ENCODE data around the gene GPT2. TPM values are rescaled to one million over a fixed set of nuclear protein-coding genes. Genes with fewer than 3 reads are reported as not detected.
"Not testable (repeated sequence)": the region's sequence is repeated elsewhere in the genome, so short reads cannot be mapped to it uniquely, and the experiment has no call there.

GPT2 gene
- total RNA-seq, 1 donor from 2014 or later, result 7.3 TPM

DNA sequence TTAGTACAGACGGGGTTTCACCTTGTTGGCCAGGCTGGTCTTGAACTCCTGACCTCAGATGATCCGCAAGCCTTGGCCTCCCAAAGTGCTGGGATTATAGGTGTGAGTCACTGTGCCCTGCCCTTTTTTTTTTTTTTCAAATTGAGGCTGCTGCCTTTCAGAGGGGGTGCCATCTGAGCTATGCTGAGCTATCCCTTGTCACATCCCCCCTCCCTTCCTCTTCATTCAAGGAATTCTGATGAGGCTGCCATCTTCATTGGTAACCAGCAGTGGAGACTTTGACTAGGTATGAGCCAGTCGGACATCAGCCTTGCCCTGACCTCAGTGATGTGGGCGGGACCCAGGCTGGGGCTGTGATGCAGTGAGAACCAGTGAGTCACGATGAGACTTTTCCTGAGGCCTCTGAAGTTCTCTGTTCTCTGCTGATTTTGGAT is 24.4 kb upstream of the GPT2 start:
- intact Hi-C loops (cut with DNase I), result no loop called here
- no peak for DNase-seq (ENCODE audit: low spot score)

DNA sequence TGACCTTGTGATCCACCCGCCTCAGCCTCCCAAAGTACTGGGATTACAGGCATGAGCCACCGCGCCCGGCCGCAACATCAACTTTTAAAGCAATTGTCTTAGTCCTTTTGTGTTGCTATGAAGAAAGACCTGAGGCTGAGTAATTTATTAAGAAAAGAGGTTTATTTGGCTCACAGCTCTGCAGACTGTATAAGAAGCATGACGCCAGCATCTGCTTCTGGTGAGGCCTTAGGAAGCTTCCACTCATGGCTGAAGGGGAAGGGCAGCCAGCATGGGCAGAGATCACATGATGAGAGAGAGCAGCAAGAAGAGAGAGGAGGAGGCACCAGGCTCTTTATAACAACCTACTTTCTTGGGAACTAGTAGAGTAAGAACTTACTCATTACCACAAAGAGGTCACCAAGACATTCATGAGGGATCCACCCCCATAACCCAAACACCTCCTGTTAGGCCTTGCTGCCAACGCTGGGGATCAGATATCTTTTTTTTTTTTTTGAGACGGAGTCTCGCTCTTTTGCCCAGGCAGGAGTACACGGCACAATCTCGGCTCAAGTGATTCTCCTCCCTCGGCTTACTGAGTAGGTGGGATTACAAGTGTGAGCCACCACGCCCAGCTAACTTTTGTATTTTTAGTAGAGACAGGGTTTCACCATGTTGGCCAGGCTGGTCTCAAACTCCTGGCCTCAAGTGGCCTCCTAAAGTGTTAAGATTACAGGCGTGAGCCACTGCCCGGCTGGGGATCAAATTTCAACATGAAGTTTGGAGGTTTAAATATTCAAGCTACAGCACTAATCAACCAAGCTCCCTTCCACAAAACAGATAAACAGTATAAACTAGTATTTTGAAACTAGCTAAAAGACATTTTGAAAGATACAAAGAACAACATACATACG is 21.4 kb upstream of the GPT2 start:
- DNase-seq (ENCODE audit: low spot score), result no peak
- intact Hi-C loops (cut with DNase I), result no loop called here

DNA sequence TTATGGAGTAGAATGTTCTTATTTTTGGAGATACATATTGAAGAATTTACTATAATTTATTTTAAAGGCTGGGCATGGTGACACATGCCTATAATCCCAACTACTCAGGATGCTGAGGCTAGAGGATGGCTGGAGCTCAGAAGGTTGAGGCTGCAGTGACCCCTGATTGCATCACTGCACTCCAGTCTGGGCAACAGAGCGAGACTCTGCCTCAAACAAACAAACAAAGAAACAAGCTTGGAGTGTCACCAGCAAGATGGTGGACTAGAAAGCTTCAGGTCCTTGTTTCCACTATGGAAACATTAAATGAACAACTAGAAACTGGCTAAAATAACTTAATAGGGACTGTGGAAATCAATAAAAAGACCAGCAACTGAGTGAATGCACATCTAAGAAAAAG is 17.9 kb upstream of the GPT2 start:
- no peak for DNase-seq (ENCODE audit: low spot score)
- intact Hi-C loops (cut with DNase I), result no loop called here

GRCh38 chr16:46867486-46867885 is 16.7 kb upstream of the GPT2 start:
- DNase-seq (ENCODE audit: low spot score); intact Hi-C loops (cut with DNase I): not testable (repeated sequence)

DNA sequence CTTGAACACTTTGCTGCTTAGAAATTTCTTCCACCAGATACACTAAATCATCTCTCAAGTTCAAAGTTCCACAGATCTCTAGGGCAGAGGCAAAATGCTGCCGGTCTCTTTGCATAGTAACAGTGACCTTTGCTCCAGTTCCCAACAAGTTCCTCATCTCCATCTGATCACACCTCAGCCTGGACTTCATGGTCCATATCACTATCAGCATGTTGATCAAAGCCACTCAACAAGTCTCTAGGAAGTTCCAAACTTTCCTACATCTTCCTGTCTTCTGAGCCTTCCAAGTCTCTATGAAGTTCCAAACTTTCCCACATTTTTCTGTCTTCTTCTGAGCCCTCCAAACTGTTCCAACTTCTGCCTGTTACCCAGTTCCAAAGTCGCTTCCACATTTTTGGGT is 15.3 kb upstream of the GPT2 start:
- DNase-seq (ENCODE audit: low spot score); intact Hi-C loops (cut with DNase I): not testable (repeated sequence)

DNA sequence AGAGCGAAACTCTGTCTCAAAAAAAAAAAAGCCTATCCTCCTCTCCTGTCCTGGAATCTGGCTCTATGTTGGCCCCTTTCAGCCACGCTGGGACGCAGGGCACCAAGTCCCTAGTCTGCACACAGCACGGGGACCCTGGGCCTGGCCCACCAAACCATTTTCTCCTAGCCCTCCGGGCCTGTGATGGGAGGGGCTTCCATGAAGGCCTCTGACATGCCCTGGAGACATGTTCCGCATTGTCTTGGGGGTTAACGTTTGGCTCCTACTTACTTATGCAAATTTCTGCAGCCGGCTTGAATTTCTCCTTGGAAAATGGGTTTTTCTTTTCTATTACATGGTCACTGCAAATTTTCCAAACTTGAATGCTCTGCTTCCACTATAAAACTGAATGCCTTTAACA is 12.6 kb upstream of the GPT2 start:
- DNase-seq (ENCODE audit: low spot score), result no peak
- intact Hi-C loops (cut with DNase I), result no loop called here

GRCh38 chr16:46873201-46873600 is 11.0 kb upstream of the GPT2 start:
- intact Hi-C loops (cut with DNase I), result no loop called here
- DNase-seq (ENCODE audit: low spot score), result no peak

DNA sequence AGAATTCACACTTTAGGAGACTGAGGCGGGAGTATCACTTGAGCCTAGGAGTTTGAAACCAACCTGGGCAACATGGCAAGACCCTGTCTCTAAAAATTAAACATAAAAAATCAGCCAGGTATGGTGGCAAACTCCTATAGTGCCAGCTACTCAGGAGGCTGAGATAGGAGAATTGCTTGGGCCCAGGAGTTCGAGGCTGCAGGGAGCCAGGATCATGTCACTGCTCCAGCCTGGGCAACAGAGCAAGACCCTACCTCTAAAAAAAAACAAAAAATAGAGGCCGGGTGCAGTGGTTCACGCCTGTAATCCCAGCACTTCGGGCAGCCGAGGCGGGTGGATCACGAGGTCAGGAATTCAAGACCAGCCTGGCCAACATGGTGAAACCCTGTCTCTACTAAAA is 8.9 kb upstream of the GPT2 start:
- no peak for DNase-seq (ENCODE audit: low spot score)
- intact Hi-C loops (cut with DNase I), result no loop called here

- DNase-seq (ENCODE audit: low spot score), result no peak
- intact Hi-C loops (cut with DNase I), result no loop called here
Measured at GRCh38 chr16:46882304-46882939, 1.7 kb upstream of the GPT2 start.

DNA sequence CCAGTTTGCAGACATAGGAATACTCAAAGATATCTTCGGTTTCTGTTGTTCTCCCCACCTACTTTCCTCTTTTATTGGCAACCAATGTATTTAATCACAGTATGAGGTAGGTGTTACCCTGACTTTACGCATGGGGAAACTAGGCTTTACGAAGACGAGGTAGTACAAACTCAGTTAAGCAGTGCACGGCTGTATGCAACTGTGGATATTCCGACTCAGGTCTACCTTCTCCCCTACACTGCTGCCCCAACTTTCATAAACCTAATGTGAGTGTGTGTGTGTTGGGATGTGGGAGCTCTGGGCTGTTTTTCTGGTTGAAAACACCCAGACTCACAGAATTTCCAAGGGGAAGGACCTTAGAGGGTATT is 1.2 kb upstream of the GPT2 start:
- DNase-seq (ENCODE audit: low spot score), result no peak
- intact Hi-C loops (cut with DNase I), result no loop called here

- intact Hi-C loops (cut with DNase I), result no loop called here
Measured at GRCh38 chr16:46883353-46883689, 841 bp upstream of the GPT2 start.

DNA sequence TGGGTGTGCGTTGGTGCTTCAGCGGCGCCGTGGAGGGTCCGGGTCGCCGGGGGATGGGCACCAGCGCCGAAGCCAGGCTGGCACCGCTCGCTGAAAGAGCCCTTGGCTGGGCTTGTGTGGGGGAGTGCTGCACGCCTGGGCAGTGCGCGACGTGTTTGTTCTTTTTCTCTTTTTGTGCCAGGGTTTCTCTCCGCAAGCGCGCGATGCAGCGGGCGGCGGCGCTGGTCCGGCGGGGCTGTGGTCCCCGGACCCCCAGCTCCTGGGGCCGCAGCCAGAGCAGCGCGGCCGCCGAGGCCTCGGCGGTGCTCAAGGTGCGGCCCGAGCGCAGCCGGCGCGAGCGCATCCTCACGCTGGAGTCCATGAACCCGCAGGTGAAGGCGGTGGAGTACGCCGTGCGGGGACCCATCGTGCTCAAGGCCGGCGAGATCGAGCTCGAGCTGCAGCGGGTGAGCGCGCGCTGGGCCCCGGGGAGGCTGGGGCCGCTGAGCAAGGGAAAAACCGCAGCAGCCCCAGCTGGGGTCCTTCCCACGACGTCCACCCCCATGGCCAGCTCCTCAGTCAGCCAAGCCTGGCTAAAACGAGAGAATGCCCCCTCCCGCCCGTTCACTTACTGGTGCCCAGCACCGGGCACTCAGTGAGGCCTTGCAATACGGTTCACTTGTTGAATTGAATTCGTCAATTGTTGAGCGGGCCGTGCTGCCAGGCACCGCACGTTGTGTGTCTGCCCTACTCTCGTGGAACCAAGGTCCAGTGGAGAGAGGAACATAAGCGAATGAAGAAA is 541 bp downstream of the GPT2 start:
- no peak for DNase-seq (ENCODE audit: low spot score)
- intact Hi-C loops (cut with DNase I), result no loop called here

More at GRCh38 chr16:46883353-46883689, 841 bp upstream of the GPT2 start:
- no peak for DNase-seq (ENCODE audit: low spot score)

DNA sequence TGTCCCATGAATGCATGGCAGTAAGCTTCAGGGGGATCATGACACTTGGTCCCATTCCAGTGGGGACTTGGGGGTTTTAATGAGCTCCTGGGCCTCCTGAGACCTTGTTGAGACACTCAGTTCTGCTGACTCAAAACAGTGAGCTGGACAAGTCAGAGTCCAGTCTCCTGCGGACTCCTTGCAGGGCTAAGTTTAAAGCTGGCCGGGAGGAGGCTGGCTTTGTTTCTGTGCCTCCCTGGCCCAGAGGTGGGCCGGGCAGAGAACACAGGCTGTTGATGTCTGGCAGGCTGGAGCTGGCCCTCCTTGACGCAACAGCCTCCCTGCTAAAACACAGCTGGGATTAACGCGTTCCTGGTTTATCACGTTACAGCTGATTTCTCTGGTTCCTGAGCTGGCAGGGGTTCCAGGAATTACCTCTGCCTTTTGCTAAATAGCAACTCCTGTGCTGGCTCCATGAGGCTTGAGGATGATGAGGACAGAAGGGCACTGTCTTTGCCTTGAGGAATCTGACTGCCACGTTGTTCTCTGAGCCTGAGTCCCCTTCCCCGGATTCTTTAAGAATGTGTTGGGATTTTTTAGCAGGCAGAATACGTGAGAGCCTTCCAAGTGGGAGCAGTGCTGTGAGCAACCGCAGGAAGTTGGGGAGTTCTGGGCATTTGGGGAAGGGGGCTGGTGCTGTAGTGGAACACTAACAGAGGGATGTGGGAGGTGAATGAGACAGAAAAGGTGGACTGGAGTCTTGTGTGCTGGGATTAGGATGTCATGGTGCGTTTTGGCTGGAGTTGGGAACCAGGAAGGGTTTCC is 2.0 kb downstream of the GPT2 start:
- intact Hi-C loops (cut with DNase I), result no loop called here
- DNase-seq (ENCODE audit: low spot score), result no peak

DNA sequence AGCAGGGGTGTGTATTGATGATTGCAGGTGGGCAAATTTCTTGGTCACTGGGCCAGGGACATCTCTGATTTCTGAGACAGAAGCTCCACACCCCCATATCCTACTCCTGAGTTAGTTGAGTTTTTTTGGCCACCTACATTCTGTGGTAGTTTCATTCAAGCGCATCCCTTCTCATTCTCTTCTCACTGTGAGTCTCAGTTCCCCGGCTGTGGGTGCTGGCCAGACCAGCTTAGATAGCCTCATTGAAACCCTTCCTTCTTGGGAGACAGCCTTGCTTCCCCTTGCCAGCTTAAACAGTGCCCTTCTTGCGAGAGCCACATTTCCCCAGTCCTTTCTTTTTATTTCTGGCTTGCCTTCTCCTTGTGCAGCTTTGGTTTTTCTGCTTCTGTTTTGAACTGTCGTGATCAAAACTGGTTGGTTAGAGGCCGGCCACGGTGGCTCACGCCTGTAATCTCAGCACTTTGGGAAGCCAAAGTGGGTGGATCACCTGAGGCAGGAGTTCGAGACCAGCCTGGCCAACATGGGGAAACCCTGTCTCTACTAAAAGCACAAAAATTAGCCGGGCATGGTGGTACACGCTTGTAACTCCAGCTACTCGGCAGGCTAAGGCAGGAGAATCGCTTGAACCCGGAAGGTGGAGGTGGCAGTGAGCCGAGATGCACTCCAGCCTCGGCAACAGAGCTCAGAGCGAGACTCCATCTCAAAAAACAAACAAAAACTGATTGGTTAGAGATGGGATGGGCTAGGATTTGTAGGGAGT is 2.8 kb downstream of the GPT2 start:
- intact Hi-C loops (cut with DNase I), result no loop called here
- no peak for DNase-seq (ENCODE audit: low spot score)

DNA sequence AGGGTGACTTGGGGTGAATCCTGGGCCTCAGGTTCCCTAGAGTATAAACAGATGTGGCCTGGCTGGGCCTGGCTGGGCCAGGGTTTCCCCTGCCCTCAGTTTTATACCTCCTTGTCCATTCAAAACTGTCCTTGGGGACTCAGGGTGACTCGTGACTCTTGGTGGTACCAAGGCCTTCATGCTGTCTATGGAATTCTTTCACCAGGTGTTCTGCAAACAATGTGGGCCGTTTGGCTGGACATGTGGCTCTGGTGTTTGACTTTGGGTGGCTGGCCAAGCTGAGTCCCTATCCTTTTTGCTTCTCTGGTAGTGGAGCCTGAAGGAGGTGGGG is 3.3 kb downstream of the GPT2 start:
- intact Hi-C loops (cut with DNase I), result no loop called here

GRCh38 chr16:46889245-46889941 is 5.2 kb downstream of the GPT2 start:
- intact Hi-C loops (cut with DNase I), result no loop called here
- DNase-seq (ENCODE audit: low spot score), result no peak

More for the DNA sequence above, 3.3 kb downstream of the GPT2 start:
- DNase-seq (ENCODE audit: low spot score), result no peak

- DNase-seq (ENCODE audit: low spot score), result no peak
- intact Hi-C loops (cut with DNase I), result no loop called here
Measured at GRCh38 chr16:46889942-46890300, 5.8 kb downstream of the GPT2 start.

DNA sequence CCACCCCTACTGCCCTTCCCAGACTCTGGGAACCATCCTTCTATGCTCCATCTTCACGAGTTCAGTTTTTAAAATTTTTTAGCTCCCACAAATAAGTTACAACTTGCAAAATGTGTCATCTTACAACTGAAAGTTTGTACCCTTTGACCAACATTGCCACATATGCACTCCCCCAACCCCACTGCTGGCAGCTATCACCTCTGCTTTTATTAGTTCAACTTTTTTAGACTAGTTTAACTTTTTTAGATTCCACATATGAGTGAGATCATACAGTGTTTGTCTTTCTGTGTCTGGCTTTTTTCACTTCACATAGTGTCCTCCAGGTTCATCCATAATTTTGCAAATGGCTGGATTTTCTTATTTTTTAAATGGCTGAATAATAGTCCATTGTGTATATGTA is 7.7 kb downstream of the GPT2 start:
- intact Hi-C loops (cut with DNase I), result no loop called here
- DNase-seq (ENCODE audit: low spot score), result no peak
